HG02852 (cell line): ENCODE data around the gene DNAH5.
"Not testable (repeated sequence)": the region's sequence is repeated elsewhere in the genome, so short reads cannot be mapped to it uniquely, and the experiment has no call there.

ENCODE experiments used
- ATAC-seq: cut with Tn5 transposase; IDR thresholded peaks from one replicate; pipeline ENCODE4 v1.9.1; 2021; ENCODE audit warnings: mild to moderate bottlenecking, moderate library complexity; ENCODE audit not compliant: unreplicated experiment

Gene DNAH5

DNA sequence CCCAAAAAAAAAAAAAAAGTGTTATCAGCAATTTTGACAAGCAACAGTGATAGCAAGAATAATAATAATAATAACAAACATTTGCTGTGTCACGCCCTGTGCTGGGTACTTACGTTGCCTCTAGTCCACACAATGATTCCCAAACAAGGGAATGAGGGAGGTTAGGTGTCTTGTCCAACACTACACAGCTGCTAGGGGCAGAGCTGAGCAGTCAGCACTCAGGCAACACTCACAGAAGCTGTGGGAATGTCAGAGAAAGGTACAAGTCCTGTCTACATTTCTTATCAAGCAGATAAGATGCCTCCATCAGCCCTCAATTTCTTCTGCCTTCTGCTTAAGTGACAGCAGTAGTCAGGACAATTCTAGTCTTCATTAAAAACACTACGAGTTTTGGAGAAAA lies 111.0 kb downstream of the DNAH5 start:
- ATAC-seq = no peak

DNA sequence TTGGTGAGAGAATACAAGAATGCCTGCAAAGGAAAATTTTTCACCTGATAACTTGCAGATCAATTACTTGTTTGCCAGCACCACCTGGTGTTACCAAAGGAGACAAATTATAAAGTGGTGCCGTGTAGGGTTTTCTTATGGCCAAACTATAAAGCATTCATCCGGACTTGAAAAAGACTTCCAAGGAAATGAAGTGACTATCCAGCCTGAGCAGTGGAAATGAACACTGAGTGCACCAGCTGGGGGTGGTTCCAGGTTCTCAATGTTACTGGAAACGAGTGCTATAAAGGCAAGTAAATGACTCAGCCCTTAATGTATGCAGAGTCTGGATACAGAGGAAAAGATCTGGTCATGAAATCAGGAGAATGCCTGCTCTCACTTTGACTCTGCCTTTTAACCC lies 113.1 kb downstream of the DNAH5 start:
- no peak for ATAC-seq

DNA sequence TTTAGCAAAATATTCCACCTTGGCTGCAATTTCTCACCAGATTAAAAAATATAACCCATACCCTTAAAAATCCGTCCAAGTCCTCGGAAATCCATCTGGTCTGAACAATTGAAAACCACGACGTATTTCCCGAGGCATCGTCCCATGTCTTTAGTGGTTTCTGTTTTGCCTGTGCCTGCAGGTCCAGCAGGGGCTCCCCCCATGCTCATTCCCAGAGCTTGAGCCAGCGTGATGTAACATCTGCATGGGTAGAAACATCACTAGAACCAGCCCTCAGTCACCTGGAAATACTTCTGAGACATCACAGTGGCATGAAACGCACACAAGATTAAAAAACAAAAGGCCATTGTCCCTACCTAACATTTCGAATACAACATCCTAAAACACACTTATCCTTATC lies 114.0 kb downstream of the DNAH5 start:
- no peak for ATAC-seq

DNA sequence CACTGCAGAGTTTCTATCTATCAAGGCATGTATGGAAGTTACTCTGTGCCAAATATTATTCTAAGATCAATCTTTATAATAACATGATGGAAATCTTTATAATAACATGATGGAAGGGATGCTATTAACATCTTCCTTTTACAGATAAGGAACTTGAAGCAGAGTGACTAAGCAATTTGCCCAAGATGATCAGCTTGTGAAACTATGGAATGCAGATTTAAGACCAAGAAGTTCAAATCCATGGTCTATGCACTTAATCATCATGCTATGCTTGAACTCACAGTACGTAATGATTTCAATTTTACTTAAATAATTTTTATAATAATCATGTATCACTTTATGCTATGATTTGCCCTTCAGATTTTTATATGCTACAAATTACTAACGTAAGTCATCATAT lies 123.1 kb downstream of the DNAH5 start:
- ATAC-seq = no peak

DNA sequence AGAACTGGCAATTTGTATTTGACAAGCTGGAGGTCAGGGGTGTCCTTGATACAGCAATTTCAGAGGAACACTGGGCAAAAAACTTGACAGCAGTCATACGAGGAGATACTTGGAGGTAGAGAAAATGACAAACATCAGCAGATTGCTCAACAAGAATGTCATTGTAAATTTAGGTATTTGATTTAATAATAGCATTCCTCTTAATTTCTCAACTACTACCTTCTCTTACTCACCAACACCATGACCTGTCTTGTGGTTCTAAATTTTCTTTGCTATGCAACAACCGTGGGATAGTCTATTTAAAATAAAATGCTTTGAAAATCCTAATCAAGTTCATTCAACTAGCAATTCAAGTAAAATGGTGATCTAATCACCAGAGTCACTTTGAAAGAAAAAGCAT lies 128.4 kb downstream of the DNAH5 start:
- ATAC-seq = no peak

DNA sequence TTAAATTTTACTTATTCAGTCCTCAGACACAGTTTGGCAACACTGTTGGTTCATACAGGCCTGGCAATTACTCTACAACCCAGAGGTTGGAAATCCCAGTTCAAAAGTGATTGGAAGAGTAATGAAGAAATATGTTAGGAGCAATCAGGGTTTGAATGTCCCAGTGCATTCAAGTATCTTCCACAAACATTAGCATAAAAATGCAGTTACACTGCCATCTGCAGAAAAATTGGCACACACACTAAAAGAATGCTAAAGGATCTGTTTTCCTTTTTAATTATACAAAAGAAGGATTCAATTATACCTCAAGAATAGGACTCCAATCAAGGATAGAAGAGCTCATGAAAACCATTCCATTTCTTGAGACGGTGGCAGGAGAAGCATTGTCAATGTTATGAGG lies 130.2 kb downstream of the DNAH5 start:
- ATAC-seq = no peak

DNA sequence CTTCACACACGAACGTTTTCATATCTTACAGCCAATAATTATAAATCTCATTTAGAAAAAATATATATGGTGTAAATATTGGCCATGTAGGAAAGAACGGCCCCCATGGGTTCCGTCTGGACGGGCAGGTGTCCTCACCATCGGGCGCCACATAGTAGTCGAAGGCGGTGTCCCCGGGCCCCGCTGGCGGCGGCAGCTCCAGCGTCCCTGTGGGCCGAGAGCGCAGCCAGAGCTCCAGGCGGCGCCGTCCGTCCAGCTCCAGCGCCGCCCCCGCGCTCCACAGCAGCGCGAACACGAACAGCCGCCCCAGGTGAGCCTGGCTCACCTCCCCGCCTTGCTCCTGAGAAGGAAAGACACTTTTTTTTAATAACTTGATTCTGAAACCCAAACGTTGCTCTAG lies 134.6 kb downstream of the DNAH5 start:
- ATAC-seq = no peak

DNA sequence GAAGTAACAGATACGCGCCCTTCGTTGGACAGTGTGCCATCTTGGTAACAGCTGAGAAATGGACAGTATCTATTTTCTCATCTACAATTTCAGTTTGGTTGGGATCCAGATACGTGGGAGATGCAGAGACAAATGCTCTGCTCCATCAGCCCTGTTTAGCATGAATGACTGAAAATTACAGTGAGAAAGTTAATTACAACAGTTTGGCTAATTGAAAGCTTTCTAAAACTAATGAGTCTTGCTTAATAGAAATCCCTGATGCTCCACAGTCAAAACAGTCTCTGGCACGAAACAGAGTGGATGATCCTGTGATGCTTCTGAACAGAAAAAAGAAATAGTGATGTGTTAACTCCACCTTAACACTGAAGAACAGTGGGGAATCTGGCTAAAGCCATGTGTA lies 140.2 kb downstream of the DNAH5 start:
- no peak for ATAC-seq

DNA sequence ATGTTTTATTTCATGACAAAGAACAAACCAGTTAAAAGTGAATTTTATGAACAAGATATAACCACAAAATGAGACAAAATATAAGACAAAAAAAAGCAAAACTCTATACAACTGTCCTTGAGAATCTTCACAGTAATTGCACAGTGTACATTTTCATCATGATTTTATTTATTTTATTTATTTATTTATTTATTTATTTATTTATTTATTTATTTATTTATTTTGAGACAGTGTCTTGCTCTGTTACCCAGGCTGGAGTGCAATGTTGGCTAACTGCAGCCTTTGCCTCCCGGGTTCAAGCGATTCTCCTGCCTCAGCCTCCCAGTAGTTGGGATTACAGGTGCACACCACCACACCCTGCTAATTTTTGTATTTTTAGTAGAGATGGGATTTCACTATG lies 145.9 kb downstream of the DNAH5 start:
- ATAC-seq = not testable (repeated sequence)

DNA sequence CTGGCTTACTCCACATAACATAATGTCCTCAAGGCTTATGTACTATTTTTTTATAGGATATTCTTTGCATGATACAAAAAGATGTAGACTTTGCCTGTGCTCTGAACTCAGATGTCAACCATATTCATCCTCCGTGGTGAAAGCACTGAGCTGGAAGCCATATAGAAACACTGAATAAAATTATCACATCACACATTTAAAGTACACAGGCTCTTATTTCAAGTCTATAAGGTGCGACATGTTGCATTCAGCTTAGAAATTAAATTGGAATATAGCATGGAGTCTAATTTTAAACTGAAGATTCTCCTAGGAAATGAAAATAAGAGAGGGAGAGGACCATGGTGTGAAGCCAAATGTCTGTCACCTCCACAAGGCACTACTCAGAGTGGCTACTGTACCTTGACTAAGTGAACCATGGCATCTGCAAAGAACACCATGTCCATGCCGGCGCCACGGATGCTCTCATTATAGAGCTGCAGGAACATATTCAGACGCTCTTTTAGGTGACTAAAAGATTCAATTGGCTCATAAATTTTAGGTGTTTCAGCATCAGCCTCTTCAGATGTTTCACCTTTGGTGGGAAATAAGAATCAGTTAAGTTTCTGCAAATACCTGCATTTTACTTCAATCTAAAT lies 158.6 kb downstream of the DNAH5 start:
- ATAC-seq = no peak

DNA sequence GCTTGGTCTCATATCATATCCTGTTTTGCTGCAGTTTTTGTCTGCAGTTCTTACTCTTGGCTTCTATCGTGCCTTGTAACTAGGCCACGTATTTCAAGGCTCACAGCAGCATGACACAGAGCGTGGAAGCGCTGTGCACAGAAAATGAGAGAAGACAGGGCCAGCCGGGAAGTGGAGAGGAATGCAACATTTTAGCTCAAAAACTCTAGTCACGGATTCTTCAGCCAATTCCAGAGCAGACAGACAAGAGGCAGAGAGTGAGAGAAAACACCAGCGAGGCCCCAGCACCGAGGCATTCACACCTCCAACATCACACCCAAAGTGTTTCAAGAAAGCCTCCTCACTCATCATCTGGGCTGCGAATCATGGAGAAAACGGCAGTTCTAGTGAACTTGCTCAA lies 160.8 kb downstream of the DNAH5 start:
- no peak for ATAC-seq

DNA sequence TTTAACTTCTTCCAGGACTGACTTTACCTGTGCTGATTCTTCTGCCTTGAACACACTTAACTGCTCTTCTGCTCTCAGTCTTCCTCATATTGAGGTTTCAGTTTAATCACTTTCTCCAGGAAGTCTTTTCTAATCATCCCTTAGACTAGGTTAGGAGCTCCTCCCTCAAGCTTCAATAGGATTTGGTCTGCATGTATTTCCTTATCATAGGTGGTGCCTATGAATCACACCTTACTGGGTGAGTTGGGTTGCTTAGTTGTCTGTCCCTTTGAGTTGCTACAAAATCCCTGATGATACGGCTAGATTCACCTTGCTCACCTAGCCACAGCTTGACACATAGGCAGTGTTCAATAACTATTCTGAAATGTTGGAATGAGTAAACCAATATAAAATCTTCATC lies 164.4 kb downstream of the DNAH5 start:
- ATAC-seq = no peak

DNA sequence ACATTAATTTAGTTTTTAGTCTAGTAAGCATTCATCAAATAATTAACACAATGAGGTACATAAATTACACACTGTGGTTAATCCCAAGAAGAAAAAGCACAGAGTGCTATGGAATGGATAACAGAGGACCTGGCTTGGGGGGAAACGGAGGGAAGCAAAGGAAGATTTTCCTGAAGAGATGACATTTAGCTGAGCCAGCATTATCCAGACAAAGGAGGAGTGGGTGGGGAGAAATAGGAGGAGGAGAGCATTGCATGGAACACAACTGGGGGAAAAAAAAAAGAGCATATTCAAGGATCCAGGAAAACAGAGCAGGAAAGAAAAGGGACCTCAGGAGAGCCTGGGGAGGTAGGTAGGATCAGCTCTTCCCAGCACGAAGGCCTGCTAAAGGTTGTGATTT lies 170.8 kb downstream of the DNAH5 start:
- no peak for ATAC-seq

DNA sequence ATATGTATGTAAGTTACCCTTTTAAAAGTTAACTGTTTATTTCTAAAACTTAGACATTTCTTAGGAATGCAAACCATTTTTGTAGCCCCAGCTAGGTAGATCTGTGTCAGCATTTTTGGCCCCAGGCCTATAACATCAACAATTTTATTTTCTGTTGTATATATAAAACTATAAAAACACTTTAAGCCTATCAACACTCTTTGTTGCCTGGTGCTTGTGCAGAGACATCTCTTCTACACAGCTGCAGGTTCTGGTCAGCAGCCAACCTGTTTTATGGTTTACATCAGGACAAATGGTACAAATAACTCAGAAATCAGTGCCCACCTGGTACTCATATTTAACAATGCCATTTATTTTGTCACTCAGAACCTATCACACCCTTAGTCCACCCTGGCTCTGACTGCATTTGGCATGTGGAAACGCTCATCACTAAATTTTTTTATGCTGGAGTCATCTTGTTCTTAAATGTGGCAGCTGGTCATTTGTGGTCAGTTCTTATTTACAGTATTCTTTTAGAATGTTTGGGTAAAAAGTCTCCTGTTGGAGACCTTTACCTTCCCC lies 173.4 kb downstream of the DNAH5 start:
- ATAC-seq = no peak

DNA sequence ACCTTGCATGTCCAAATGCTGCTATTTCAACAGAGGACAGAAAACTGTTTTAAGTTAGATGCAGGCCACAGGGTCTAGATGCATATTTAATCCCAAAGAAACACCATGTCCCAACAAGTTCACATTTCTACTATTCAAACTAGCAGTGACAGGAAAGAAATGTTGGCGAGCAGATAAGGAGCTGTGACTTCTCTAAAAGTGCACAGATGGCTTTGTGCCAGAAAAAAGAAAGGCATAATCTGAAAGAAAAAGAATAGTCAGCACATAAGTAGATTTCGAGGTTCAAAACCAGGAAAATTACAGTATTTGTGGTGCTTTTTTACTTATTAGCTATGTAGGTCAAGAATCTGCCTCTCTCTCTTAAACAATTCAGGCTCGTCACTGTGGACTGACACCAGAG lies 178.3 kb downstream of the DNAH5 start:
- ATAC-seq = no peak

DNA sequence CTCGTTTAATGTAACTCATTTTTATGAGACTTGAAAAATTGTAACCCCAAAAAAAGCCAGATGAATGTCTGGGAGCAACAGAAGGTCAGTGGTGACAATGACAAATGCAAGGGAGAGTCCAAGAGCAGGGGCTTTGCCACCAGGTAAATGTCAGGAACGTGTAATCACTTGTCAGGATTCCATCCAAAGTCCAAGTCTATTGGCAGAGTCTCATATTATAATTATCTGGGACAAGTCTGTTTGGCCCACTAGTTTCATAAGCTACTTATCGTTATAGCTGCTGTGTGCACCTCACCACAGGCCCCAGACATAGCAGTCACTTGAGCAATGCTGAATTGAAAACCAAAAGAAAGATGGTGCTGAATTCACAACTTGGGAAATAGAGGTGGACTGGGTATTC lies 180.8 kb downstream of the DNAH5 start:
- no peak for ATAC-seq

DNA sequence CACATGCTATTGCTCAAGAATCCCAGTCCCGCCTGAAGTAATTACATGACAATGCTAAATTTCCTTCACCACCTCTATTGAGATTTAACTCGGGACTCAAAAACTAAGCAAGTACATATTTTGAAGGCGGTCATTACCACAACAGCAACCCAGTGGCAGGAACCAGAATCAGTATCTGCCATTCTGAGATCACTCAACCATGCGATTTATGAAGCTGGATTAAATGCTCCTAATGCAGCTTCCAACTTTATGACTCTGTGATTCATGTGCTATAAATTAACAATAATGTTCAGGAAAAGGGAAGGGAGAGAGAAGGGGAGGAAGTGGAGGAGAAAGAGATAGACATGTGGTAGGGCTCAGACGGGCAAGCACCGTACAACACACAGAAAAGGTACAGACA lies 194.7 kb downstream of the DNAH5 start:
- ATAC-seq = no peak

DNA sequence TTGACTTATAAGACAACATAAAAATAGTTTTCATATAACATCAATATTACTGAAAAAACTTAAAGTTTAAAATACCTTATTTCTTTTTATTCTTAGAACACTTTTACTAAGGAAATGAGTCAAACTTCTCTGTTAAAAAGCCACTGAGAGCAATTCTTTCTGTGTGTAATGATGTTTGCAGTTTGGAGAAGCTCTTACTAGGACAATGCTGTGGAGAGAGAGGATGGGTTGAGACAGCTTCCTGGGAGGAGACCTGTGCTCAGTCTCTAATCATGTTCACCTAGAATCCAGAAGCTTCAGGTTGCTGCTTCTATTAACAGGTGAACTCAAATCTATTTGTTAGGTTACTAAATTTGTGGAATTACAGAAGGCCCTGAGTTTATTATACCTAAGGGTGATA lies 198.5 kb downstream of the DNAH5 start:
- ATAC-seq = no peak

DNA sequence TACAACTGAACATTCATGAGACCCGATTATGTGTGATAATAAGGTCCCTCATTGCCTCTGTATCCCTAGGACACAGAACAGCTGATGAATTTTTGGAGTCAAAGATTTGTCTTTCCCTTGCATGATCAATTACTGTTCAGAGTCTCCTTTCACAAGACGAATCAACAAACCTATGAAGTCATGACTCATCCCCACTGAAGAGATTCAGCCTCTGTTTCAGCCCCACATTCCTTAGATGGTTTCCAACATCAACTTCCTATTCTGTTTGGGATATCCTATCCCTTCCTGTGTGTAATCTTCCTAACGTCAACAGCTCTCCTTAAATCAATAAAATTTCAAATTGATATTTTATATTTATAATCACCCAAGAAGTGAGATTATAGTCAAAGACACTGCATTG lies 199.0 kb downstream of the DNAH5 start:
- no peak for ATAC-seq

DNA sequence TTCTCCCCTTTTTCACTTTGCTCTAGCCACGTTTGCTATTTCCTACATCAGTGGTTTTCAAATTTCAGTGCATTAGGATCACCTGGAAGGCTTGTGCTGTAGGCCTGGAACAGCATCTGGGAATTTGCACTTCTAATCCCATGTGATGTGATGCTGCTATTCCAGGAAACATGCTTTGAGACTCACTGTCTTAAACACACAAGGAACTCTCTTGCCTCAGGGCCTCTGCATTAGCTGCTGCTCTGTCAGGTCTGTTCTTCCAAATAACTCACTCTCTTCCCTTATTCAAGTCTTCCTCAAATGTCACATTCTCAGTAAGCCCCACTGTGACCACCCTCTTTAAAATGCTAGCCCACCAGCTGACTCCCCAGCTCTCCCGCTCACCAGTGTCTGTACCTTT lies 204.0 kb downstream of the DNAH5 start:
- no peak for ATAC-seq

DNA sequence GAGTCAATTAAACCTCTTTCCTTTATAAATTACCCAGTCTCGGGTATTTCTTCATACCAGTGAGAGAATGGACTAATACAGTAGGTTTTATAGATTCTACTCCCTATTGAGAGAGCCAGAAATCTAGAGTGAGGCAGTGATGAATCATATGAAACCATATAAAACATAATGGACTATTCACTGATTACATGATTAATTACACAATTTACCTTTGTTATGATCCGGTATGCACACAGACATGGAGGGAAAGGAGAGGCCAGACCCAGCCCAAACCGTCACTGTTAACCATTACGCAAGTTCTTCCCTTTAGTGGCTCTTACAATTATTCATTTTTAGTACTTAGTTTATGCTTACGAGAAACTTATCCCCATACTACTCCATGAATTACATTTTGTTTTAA lies 205.0 kb downstream of the DNAH5 start:
- ATAC-seq = no peak

DNA sequence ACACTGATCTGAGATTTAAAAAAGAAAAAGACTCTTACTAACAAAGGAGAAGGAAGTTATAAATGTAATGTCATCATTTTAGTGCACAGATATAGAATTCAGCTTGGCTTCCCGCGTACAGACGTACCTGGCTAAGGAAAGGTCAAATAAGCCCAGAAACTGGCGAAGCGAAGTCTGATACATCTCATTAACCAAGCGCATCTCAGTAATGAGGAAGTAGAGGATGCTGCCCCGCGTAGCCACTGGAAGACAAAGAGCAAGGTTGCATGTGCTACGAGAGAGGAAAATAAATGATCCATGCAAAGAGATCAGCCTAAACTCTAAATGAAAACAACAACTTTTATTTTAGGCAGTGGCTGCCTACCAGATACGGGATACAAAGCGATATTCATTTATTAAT lies 208.8 kb downstream of the DNAH5 start:
- ATAC-seq = no peak

DNA sequence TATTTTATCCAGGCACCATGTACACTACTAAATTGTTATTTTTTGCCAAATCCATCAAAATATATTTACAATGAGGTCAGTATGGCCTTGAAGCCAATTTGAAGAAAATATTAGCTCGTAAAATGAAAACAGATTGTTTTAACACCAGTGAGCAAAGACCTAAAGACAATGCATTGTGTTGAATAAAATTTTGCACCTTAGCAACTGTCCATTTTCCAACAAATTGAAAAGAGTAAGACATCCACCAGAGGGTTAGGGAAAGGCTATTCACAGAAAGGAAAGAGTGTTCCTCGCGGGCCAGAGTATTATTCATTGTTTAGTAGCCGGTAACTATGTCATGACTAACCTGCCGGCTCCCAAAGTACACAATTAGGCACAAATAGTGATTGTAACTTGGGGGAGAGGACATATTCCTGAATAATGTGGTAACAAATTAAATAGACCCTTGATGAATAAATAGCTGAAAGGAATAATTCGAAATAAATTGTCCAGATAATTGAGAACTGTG lies 213.3 kb downstream of the DNAH5 start:
- no peak for ATAC-seq
